HCT116 (cell line): ENCODE results near the gene KIF26B. TPM values are rescaled to one million over a fixed set of nuclear protein-coding genes. Genes with fewer than 3 reads are reported as not detected.

Experiments
- ATAC-seq: fragments of 200-7000 bp; cut with Tn5 transposase; 2 replicates; pipeline ENCODE4 v1.9.1; 2020; ENCODE audit warnings: mild to moderate bottlenecking, moderate library complexity
- BruUV-seq: library from RNA; stranded (reverse); fragments of 400-500 nt; replicated peaks from 2 replicates; lab custom pipeline; 2021; lab: Mats Ljungman, UMichigan
- CTCF ChIA-PET: fragments of 300-600 bp; sonication (Branson Sonifier 250); formaldehyde crosslinking; loops from one replicate; lab custom pipeline; 2021; ENCODE audit warnings: antibody characterized with exemption; lab: Charles Lee
- POLR2A ChIA-PET: fragments of 300-600, 350-600 bp; sonication (Branson Sonifier 250); formaldehyde crosslinking; loops from one replicate; lab custom pipeline; 2021; ENCODE audit warnings: antibody characterized with exemption; lab: Charles Lee
- RAD21 ChIA-PET, 2 experiments: fragments of 300-600 bp; sonication (Branson Sonifier 250); formaldehyde crosslinking; loops; one replicate each; lab custom pipeline; 2023; ENCODE audit warnings: low total read pairs in 2 of 2; ENCODE audit not compliant: uncharacterized antibody in 2 of 2, unreplicated experiment in 2 of 2, low non-redundant PET in 1 of 2; lab: Charles Lee
- DNase-seq: peaks from one replicate; pipeline ENCODE4 v3.0.0-alpha.2; 2010; ENCODE audit warnings: low read depth, low spot score
- H2AFZ ChIP-seq: fragments of 200-600 bp; shearing (Covaris generic), sonication (generic); 2 replicates; pipeline ENCODE4 v1.6.1; 2017; ENCODE audit warnings: low read depth, mixed run types, mixed read lengths, antibody characterized with exemption, low read length; ENCODE audit not compliant: poor library complexity, severe bottlenecking
- H3K27ac ChIP-seq: 2 replicates; pipeline ENCODE4 v1.5.1; 2012; ENCODE audit warnings: low read depth, low read length
- H3K27me3 ChIP-seq: fragments of 200-600 bp; sonication (generic); 2 replicates; pipeline ENCODE4 v1.6.1; 2016; ENCODE audit warnings: mixed run types, low read length, mixed read lengths; ENCODE audit not compliant: insufficient read depth
- H3K36me3 ChIP-seq, 2 experiments: fragments of 200-500 bp in 1 of 2; fragments of 200-600 bp in 1 of 2; sonication (Bioruptor generic) in 1 of 2; sonication (generic) in 1 of 2; 2 replicates each; pipeline versions ENCODE4 v1.5.1 to v1.6.1; 2014 to 2016; ENCODE audit warnings: low read length in 2 of 2, inconsistent platforms in 1 of 2, mixed read lengths in 1 of 2, mixed run types in 1 of 2; ENCODE audit not compliant: insufficient read depth in 2 of 2, control insufficient read depth in 1 of 2
- H3K4me1 ChIP-seq, 2 experiments: fragments of 200-600 bp in 1 of 2; sonication (generic) in 1 of 2; 2 replicates each; pipeline versions ENCODE4 v1.5.1 to v1.6.1; 2012 to 2017; ENCODE audit warnings: low read length in 2 of 2, inconsistent platforms in 1 of 2, mild to moderate bottlenecking in 1 of 2, mixed read lengths in 1 of 2, mixed run types in 1 of 2, moderate library complexity in 1 of 2; ENCODE audit not compliant: insufficient read depth in 2 of 2, control insufficient read depth in 1 of 2
- H3K4me2 ChIP-seq: fragments of 200-600 bp; sonication (generic); 2 replicates; pipeline ENCODE4 v1.6.1; 2017; ENCODE audit warnings: mixed run types, low read length, mixed read lengths
- H3K4me3 ChIP-seq, 2 experiments: fragments of 200-600 bp in 1 of 2; sonication (generic) in 1 of 2; replicated peaks in 1 of 2; 2 replicates each; pipeline ENCODE4 v1.5.1; 2011 to 2016; ENCODE audit warnings: low read length in 2 of 2, control low read depth in 1 of 2, low read depth in 1 of 2, mild to moderate bottlenecking in 1 of 2, mixed read lengths in 1 of 2, mixed run types in 1 of 2
- H3K79me2 ChIP-seq: fragments of 200-600 bp; sonication (generic); 2 replicates; pipeline ENCODE4 v1.6.1; 2017; ENCODE audit warnings: mild to moderate bottlenecking, mixed run types, low read length, moderate library complexity, mixed read lengths; ENCODE audit not compliant: insufficient read depth
- H3K9ac ChIP-seq: fragments of 200-600 bp; sonication (generic); 2 replicates; pipeline ENCODE4 v1.6.1; 2016; ENCODE audit warnings: low read length, mixed read lengths
- H3K9me2 ChIP-seq: fragments of 200-600 bp; sonication (generic), shearing (Covaris generic); 2 replicates; pipeline ENCODE4 v1.6.1; 2017; ENCODE audit warnings: mixed run types, mild to moderate bottlenecking, moderate library complexity; ENCODE audit not compliant: insufficient read depth
- H3K9me3 ChIP-seq, 2 experiments: fragments of 200-500 bp in 1 of 2; fragments of 200-600 bp in 1 of 2; sonication (Bioruptor generic) in 1 of 2; sonication (generic) in 1 of 2; 2 replicates each; pipeline ENCODE4 v1.6.1; 2014 to 2017; ENCODE audit warnings: low read length in 2 of 2, mixed read lengths in 2 of 2, inconsistent platforms in 1 of 2, low read depth in 1 of 2, mild to moderate bottlenecking in 1 of 2, mixed run types in 1 of 2, moderate library complexity in 1 of 2; ENCODE audit not compliant: control insufficient read depth in 1 of 2, insufficient read depth in 1 of 2
- H4K20me1 ChIP-seq: fragments of 200-600 bp; sonication (generic), shearing (Covaris generic); 2 replicates; pipeline ENCODE4 v1.6.1; 2017; ENCODE audit warnings: mixed run types, mild to moderate bottlenecking, moderate library complexity; ENCODE audit not compliant: insufficient read depth
- EGR1 ChIP-seq: IDR thresholded peaks from 2 replicates; pipeline ENCODE4 v1.6.1; 2012; ENCODE audit warnings: low read depth
- ELF1 ChIP-seq: IDR thresholded peaks from 2 replicates; pipeline ENCODE4 v1.6.1; 2012; ENCODE audit warnings: low read depth, borderline replicate concordance
- EZH2 ChIP-seq: fragments of 200-600 bp; sonication (generic); IDR thresholded peaks from 2 replicates; pipeline ENCODE4 v1.6.1; 2017; ENCODE audit warnings: antibody characterized with exemption, mixed run types
- EZH2phosphoT487 ChIP-seq: fragments of 200-600 bp; IDR thresholded peaks from 2 replicates; pipeline ENCODE4 v1.6.1; 2018; ENCODE audit warnings: antibody characterized with exemption, borderline replicate concordance
- FOSL1 ChIP-seq: IDR thresholded peaks from 2 replicates; pipeline ENCODE4 v1.6.1; 2012; ENCODE audit warnings: low read depth
- JUND ChIP-seq: IDR thresholded peaks from 2 replicates; pipeline ENCODE4 v1.6.1; 2012
- MAX ChIP-seq: IDR thresholded peaks from 2 replicates; pipeline ENCODE4 v1.6.1; 2012
- POLR2AphosphoS5 ChIP-seq: IDR thresholded peaks from 2 replicates; pipeline ENCODE4 v1.6.1; 2011; ENCODE audit warnings: mild to moderate bottlenecking, low read depth, low read length, moderate library complexity
- SIN3A ChIP-seq: IDR thresholded peaks from 2 replicates; pipeline ENCODE4 v1.6.1; 2012; ENCODE audit warnings: low read depth
- SP1 ChIP-seq: IDR thresholded peaks from 2 replicates; pipeline ENCODE4 v1.6.1; 2012; ENCODE audit warnings: low read depth
- SRF ChIP-seq: IDR thresholded peaks from 2 replicates; pipeline ENCODE4 v1.6.1; 2012; ENCODE audit warnings: low read depth
- TCF7L2 ChIP-seq: IDR thresholded peaks from 2 replicates; pipeline ENCODE4 v1.7.0; 2011; ENCODE audit warnings: borderline replicate concordance, inconsistent platforms; ENCODE audit not compliant: insufficient read depth, insufficient read length; ENCODE audit errors: extremely low read depth
- YY1 ChIP-seq: IDR thresholded peaks from 2 replicates; pipeline ENCODE4 v1.6.1; 2011; ENCODE audit warnings: low read length, low read depth, moderate library complexity, mild to moderate bottlenecking; ENCODE audit not compliant: insufficient replicate concordance; ENCODE audit errors: extremely low read depth
- ZFX ChIP-seq: fragments of 450-650 bp; IDR thresholded peaks from 2 replicates; pipeline ENCODE4 v1.6.1; 2017
- ZNF274 ChIP-seq: fragments of 200-500 bp; sonication (Bioruptor generic); IDR thresholded peaks from 2 replicates; pipeline ENCODE4 v1.6.1; 2014; ENCODE audit warnings: mild to moderate bottlenecking, low read depth, low read length, inconsistent platforms
- intact Hi-C: fragments of 100-400 bp; cut with micrococcal nuclease; formaldehyde crosslinking; loops from 2 replicates; pipeline ENCODE4 v1.10.0; 2022
- total RNA-seq: library from RNA; stranded (reverse); gene quantifications from one replicate; pipeline ENCODE4 v1.2.1, GENCODE V29; 2021; ENCODE audit not compliant: unreplicated experiment
- TF ChIP-seq, protein P1 (sequence below): IDR thresholded peaks from 2 replicates; pipeline ENCODE4 v1.6.1; 2012; ENCODE audit warnings: low read depth

The KIF26B gene
- total RNA-seq, 1 experiment from 2014 or later = 0.49 TPM

- no peaks in the 10 kb centered on the region for H3K9me2 ChIP-seq
- no peaks in the 10 kb centered on the region for H3K9me3 ChIP-seq
- no peaks in the 10 kb centered on the region for H3K36me3 ChIP-seq
- no peaks in the 10 kb centered on the region for H4K20me1 ChIP-seq
- ChIA-PET POLR2A (no interaction called here), CTCF (no interaction called here), RAD21 (no interaction called here)
- H3K27me3 ChIP-seq = 0 out of 2 replicates have a peak, but pooled peaks cover 4% of the 10 kb centered on the region
- no peak for DNase-seq
- no peak overlapping the region for H2AFZ ChIP-seq
- no peak overlapping the region for H3K4me3 ChIP-seq
- BruUV-seq = no TSS peak
- intact Hi-C loops = no loop called here
- no peak for ATAC-seq
- H3K27ac ChIP-seq = no peak overlapping the region
- H3K79me2 ChIP-seq = no peaks in the 10 kb centered on the region
- H3K4me1 ChIP-seq = no peaks in the 10 kb centered on the region
- H3K4me2 ChIP-seq = no peak overlapping the region
- H3K9ac ChIP-seq = no peak overlapping the region
- no peak for TF ChIP-seq FOSL1
- TF ChIP-seq, protein P1, sequence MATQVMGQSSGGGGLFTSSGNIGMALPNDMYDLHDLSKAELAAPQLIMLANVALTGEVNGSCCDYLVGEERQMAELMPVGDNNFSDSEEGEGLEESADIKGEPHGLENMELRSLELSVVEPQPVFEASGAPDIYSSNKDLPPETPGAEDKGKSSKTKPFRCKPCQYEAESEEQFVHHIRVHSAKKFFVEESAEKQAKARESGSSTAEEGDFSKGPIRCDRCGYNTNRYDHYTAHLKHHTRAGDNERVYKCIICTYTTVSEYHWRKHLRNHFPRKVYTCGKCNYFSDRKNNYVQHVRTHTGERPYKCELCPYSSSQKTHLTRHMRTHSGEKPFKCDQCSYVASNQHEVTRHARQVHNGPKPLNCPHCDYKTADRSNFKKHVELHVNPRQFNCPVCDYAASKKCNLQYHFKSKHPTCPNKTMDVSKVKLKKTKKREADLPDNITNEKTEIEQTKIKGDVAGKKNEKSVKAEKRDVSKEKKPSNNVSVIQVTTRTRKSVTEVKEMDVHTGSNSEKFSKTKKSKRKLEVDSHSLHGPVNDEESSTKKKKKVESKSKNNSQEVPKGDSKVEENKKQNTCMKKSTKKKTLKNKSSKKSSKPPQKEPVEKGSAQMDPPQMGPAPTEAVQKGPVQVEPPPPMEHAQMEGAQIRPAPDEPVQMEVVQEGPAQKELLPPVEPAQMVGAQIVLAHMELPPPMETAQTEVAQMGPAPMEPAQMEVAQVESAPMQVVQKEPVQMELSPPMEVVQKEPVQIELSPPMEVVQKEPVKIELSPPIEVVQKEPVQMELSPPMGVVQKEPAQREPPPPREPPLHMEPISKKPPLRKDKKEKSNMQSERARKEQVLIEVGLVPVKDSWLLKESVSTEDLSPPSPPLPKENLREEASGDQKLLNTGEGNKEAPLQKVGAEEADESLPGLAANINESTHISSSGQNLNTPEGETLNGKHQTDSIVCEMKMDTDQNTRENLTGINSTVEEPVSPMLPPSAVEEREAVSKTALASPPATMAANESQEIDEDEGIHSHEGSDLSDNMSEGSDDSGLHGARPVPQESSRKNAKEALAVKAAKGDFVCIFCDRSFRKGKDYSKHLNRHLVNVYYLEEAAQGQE = no peak
- TF ChIP-seq ZNF274 = no peak
- TF ChIP-seq, all 23 proteins: peak for 0
Observed at GRCh38 chr1:245411245-245412036, 256.7 kb downstream of the KIF26B start.

DNA sequence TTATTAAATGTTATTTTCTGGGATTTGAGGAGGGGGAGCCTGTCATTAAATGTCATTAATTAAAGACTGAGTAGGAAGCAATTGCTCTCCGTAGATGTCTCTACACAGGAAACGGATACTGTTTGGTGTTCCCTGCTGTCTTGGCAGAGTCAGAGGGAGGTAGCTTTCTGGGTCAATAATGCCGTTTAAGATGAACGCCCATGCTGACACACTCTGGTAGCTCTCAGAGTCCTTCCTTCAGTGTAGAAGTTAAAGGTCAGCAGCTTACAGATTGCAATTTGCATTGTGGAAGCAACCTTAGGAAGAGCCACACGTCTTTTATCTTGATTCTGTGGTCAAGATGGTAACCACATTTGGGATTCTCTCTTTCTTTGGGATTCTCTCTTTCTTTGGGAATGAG, 257.5 kb downstream of the KIF26B start:
- peaks cover 4% of the 10 kb centered on the region; the same call in 1 of the 2 replicates for H3K27me3 ChIP-seq
- no TSS peak for BruUV-seq
- ATAC-seq = no peak
- no peak for DNase-seq
- no peak overlapping the region for H3K4me3 ChIP-seq
- H3K79me2 ChIP-seq = no peaks in the 10 kb centered on the region
- no peaks in the 10 kb centered on the region for H3K4me1 ChIP-seq
- no peak overlapping the region for H3K27ac ChIP-seq
- ChIA-PET CTCF (no interaction called here), RAD21 (no interaction called here), POLR2A (no interaction called here)
- intact Hi-C loops = no loop called here
- H2AFZ ChIP-seq = no peak overlapping the region
- H3K9ac ChIP-seq = no peak overlapping the region
- H3K9me3 ChIP-seq = no peaks in the 10 kb centered on the region
- H3K36me3 ChIP-seq = no peaks in the 10 kb centered on the region
- H3K4me2 ChIP-seq = no peak overlapping the region
- H3K9me2 ChIP-seq = no peaks in the 10 kb centered on the region
- H4K20me1 ChIP-seq = no peaks in the 10 kb centered on the region
- TF ChIP-seq YY1 = no peak
- no peak for TF ChIP-seq ELF1
- no peak for TF ChIP-seq TCF7L2
- TF ChIP-seq EGR1 = no peak
- TF ChIP-seq POLR2AphosphoS5 = no peak
- TF ChIP-seq EZH2 = no peak
- TF ChIP-seq EZH2phosphoT487 = no peak
- TF ChIP-seq ZFX = no peak
- no peak for TF ChIP-seq SP1
- no peak for TF ChIP-seq JUND
- no peak for TF ChIP-seq MAX
- TF ChIP-seq FOSL1 = no peak
- TF ChIP-seq SIN3A = no peak
- no peak for TF ChIP-seq SRF
